Stimulated activated CD8-positive, alpha-beta memory T cell treated with anti-CD3 and anti-CD28 coated beads, Interleukin-2, amount 100 ng/mL, for 1 hour (primary cell): ENCODE measurements around the gene MYT1.
A peak's percentile ranks its signal among the peaks of the same experiment; 100 is the strongest.

ENCODE experiments used
- DNase-seq, 2 donors: peaks; one replicate each; pipeline ENCODE4 v3.0.0-alpha.2; 2020; ENCODE audit warnings: low read depth in 2 of 2

The MYT1 gene

DNA sequence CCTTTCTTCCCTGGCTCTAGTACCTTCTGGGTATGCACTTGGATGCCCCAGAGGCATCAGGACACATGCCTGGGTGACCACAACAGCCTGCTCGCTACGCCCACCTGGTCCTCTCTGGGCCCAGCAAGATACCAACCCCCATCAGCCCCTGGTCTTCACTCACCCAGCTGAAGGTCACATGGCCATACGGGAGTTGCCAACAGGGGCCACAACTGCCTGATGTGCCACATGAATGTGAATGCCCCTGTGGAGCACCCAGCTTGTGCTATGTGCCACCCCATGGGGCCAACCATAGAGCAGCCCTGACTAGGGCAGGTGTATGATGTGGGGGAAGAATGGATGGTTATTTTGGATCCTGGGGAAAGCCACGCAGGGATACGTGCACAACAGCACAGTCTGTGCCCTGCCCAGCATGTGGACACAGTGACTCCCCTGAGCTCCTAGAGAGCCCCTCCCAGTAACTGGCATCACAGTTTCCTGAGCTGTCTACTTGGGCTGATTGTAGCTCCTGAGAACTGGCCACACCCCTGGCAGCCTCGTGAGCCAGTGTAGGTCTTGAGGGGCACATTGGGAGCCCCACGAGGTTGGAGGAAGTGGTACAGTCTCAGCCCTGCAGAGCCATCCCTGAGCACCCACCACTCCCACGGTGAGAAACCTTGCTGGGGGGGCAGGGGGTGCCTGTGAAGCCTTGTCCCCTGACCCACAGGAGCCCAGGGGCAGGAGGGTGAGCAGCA lies 80.8 kb downstream of the MYT1 start:
- no peak for DNase-seq

DNA sequence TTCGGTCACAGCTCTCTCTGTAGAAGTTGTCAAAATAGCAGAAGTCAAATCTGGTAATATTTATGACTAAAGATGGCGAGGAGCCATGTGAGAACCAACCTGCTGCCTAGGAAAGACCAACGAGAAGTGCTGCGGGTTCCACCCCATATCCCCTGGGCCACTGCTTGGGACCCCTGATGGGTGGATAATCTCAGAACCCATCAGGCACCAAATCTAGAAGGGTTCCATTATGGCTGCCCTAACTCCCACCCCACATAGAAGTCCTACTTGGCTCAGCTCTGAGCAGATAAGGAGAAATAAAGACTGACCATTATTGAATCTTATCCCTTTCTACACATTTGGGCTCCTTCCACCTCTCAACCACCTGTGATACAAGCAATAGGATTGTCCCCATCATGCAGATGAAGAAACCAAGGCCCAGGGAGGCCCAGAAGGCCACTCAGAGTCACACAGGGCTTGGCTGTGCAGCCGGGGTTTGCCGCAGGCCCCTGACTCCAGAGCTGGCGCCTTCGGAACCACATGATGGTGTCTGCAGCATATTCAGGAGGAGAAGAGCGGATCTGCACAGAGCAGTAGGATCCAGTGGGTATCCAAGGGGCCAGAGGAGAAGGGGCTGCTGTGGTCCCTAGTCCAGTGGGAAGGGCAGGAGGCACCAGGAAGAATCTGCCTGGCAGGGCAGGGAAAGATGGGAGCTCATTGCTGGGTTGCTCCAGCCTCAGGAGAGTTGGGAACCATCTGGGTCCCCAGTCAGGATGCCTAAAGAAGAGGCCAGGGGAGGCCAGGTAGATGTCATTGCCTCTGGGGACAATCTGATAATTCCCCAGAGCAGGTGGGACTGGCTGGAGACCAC lies 81.7 kb downstream of the MYT1 start:
- no peak for DNase-seq

DNA sequence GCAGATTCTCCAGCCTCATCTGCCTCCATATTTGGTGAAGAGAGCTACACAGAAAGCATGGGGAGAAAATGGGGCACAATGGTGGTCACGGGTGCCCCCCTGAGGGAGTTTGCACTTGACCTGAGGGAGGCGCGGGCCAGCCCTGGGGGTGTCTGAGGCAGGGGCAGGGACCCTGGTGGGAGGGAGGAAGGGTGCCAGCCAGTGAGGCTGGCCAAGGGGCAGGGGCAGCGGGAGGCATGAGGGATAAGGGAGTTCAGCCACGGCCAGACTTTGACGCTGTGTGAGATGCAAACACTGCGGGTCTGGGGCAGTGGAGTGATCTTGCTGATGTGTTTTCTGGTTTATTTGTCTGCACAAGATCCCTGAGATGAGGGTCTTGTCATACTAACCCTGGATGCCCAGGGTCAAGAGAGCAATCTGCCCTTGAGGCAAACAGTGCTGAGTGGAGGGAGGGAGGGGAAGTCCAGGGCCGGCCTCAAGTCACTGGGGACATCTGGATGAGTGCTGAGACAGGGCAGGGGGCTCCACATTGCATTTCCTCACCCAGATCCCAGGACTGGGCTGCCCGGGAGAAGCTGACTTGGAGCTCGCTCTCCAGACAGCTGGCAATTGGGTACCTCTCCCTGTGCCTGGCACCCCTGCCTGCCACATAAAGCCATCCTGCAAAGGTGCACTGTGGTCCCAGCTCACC lies 82.5 kb downstream of the MYT1 start:
- no peak for DNase-seq

DNA sequence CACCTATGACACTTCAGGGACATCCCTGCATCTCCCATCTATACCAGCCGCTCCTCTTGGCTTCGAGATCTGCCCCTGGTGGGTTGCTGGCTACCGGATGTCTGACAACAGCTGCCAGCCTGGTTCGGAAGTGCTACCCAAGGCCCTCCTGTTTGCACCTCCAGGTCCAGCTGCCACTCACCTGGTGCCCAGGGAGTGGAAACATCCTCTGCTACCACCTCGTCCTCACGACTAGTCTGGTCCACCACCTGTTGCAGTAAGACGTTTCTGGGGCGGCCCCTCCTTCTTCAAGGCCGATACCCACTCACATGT lies 83.0 kb downstream of the MYT1 start:
- DNase-seq, result no peak

DNA sequence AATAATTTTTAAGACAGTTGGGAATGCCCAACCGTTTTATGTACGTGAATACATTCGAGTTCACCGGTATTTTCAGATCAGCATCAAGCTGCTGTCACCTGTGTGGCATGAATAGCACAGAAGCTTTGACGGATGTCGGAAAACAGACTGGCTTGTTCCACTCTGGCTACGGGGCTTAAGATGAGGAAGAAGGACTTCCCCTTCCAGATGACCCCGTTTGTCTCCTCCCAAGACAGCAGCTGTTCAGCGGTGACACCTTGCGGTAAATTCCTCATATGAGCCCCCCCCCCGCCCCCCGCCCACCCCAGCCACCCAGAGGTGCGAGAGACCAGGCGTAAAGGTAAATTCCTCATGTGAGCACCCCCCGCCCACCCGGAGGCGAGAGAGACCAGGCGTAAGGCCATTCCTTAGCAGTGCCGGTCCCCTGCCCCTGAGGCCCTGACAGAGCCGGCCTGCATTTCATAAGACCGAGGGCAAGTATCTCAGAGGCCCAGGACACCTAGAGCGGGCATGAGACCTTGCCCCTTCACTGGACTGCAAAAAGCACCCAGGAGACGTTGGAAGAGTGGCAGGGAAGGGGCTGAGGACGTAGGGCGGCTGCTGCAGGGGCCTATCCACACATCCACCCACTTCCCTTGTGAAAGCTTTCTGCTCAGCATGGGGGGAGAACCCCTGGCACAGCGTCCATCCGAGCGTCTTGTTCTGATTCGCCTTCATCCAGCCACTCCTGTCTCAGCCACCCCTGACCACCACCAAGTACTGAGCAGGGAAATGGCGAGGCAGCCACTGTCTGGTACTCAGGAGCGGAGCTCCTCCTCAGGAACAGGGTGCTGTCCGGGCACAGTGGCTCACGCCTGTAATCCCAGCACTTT lies 84.0 kb downstream of the MYT1 start:
- DNase-seq, result no peak

DNA sequence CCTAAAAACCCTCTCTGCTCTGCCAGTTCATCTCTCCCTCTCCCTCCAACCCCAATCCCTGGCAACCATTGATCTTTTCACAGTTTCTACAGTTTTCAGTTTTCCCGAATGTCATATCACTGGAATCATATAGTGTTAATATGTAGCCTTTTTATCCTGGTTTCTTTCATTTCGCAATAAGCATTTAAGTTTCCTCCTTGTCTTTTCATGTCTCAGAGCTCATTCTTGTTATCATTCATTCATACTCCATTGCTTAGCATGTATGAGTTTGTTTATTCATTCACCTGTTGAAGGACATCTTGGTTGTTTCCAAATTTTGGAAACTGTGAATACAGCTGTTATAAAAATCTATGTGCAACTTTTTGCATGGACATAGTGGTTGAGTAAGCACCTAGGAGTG lies 85.8 kb downstream of the MYT1 start:
- DNase-seq, result no peak

DNA sequence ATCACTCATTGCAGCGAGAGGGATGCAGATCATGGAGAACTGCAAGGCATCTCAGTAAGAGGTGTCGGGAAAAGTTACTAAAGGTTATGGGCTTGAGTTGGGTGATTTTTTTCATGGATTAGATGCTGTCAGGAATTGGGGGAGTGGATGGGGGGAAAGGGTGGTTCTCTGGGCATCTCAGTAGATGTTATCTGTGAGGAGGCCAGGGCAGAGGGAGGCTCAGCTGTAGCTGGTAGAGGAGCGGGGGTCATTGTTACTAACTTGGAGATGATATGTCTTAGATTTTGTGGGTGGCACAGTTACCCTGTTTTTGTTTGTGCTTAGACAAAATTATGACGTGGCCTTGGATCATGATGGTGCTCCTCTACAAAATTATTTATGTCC lies 88.7 kb downstream of the MYT1 start:
- DNase-seq, result no peak

DNA sequence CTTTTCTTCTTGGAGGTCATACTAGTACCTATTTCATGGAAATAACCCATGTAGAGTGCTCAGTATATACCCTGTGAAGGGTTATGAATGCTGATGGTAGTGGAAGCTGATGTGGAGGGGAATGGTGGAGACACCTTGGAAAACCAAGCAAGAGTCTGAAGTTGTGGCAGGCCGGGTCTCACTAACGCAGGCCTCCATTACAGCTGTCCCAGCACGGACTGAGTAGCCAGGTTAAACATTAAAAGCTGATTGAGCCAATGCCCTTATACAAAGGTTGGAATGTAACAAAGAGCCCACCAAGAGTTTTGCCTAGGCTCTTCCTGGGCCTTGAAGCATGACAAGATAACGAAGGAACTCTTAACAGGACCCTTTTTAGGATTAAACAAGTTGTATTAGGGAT lies 89.2 kb downstream of the MYT1 start:
- DNase-seq, result no peak

DNA sequence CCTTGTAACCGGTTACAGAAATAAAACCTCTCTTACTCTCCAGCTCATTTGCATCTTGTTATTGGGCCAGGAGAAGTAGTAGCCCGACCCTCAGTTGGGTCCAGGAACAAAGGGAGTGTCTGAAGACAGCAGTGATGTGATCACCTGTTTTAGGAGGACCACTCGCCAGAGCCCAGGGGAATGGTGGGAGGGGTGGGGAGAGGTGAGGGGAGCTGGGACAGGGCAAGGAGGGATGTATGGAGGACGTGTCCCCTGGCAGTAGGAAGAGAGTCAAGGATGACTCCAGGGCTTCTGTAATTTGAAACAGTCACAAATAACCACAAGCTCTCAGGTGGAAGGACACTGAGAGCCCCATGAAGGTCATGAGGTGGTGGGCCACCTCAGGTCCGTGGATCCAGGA lies 89.9 kb downstream of the MYT1 start:
- DNase-seq, result no peak

DNA sequence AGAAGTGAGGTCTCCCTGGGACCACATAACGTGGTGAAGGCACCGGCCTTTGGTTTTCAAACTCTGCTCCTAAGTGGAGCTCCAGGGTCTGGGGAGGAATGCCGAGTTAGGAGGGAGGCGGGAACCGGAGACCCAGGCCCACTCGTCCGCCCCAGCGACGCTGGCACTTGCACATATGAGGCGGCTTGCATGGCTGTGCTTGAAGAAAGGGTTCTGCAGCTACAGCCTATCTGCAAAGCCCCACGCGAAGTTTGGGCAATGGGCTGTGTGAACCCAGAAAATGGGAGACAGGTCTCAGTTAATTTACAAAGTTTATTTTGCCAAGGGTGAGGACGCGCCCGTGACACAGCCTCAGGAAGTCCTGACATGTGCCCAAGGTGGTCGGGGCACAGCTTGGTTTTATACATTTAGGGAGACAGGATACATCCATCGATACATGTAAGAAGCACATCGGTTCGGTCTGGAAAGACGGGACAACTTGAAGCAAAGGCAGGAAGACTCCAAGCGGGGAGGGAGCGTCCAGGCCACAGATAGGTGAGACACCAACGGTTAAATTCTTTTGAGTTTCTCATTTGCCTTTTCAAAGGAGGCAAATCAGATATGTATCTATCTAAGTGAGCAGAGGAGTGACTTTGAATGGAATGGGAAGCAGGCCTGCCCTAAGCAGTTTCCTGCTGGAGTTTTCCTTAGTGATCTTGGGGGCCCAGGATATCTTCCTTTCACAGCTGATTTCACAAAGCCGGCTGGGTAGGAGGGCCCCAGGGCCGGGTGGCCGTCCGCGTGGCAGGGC lies 90.5 kb downstream of the MYT1 start:
- DNase-seq, result no peak

DNA sequence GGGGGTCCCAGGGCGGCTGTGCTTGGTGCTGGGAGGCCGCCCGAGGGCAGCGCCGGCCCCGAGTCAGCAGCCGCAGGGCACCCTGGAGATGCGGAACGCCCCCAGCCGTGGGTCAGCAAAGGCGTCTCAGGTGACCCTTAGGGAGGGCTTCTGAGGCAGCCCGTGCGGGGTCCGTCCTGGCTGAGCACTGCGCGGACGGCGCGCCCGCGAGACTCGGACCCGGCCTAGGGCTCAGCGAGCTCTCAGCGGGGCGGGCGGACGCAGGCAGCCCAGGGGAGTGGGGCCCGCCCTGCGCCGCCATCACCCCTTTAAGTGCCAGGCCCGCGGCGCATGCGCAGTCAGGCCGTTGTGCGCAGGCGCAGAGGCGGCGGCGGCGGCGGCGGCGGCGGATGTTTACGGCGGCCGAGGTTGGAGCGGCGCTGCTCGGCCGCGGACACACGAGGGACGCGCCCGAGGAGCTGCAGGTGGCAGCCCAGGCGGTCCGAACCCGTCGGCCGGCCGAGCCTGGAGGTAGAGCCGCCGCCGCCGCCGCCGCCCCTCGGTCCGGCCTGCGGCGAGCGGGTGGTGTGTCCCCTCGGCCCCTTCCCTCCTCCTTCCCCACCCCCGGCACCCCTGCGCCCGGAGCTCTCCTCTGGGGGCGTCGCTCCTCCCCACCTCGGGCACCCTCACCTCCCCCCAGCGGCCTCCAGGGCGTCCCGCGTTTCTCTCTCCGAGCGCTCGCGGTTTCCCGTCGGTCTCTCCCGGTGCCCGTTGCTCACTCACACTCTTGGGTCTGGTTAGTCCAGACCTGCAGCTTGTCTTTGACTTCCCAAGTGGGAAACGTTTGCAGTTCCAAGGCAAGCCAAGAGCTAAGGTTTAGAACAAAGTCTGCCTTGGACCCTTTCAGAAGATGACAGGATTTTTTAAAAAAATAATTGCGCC lies 91.4 kb downstream of the MYT1 start, which contains the start of gene PCMTD2:
Gene PCMTD2, plus strand, starts transcription at position 388 of the 921 bp plus-strand sequence. CDS start 4,218 bp downstream, outside the sequence.
- peak; percentile 69 to 73 for DNase-seq

DNA sequence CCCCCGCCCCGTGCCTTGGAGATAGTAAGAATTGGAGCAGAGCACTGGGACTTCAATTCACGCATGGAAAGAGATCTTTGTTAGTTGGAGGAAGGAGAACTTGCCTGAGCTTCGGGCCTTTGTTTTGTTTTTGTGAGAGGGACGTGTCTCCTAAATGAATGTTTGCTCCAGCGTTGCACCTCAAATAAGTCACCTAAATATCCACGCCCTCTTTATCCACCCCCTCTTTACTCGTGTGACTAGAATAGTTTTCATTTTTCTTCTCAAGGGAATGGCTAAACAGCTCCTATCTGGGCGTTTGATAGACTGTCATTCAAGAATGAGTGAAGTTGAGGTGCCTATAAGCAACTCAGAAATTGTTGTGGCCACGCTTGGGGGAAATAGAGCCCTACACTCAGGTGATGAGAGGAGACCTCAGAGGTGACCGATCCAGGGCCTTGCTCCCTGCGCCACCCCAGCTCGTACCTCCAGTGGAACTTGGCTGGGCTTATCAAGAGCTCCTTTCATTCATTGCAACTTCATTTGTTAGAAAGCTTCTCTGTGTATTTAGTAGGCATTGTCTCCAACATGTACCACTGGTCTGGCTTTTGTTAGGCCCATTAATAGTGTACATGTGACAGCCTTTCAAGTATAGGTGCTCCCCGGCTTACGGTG lies 92.2 kb downstream of the MYT1 start:
- DNase-seq, result no peak

DNA sequence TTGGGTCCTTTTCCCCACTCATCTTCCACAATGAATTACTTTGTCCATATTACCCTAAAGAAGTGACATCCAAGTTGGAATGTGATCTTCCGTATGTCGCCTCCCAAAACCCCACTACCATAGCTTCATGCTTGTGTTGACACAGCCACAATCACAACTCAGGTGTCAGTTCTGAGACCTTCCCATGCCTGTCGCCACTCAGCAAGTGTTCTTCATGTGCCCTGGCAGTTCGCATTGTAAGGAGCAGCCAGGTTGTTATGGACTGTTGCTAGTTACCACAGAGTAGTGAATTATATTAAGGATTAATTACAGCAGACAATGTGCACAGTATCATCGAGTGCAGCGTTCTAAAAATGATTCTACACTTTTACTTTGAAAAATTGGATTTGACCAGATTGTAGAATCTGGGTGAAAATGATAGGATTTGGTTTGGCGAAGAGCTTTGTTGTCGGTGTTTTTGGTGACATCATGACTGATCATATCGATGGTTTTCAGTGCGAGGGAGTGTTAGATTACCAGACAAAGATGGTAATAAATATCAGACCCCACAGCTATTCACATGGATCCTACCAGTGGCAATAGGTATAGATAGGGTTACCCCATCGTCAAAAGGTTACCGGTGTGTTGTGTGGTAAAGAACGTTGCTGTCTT lies 93.0 kb downstream of the MYT1 start:
- DNase-seq, result no peak

DNA sequence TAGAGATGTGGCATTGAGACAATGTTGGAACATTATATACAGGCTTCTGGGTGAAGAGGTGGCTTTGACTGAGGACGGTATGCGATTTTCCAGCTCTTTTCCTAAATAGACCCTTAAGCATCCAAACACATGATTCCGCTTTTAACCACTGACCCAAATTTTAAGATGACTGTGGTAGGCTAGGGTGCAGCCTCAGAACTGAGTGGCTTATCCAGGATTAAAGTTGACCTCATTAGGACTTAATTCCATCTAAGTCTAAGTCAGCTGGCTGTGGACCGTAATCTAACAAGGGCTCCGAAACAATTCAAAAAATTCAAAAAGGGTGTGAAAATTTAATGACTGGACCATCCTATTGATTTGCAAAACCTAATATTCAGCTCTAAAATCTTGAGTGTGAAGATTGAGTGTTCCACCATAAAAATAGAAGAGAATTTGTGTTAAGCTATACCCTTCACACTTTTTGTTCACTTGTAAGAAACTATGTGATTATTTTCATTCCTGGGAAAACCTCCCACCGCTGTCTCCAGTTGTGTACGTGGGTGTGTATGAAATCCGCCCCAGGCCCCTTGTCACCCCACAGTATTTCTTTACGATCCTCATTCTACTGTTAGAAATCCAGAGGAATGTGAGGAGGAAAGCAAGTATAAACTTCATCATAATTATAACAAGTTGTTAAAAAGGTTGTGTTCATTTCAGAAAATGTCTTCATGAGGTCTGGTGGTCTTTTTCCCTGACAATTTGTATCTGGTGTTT lies 94.0 kb downstream of the MYT1 start:
- no peak for DNase-seq

DNA sequence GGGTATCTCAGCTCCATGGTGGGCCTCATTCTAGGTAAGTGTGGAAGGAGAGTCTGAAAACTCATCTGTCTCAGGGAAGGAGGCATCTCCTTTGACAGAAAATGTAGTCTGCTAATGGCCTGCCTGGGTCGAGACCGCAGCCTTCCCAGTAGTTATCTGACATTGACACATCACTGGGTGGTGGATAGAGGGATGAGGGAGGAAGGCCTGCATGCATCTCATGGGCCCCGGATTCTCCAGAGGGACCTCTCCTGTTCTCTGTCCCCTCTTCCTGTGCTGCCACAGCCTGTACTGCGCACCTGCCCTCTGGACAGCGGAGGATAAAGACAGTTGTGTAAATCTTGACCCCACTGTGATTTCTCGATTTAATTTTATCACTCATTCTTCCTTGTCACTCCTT lies 96.0 kb downstream of the MYT1 start:
- DNase-seq, result no peak

DNA sequence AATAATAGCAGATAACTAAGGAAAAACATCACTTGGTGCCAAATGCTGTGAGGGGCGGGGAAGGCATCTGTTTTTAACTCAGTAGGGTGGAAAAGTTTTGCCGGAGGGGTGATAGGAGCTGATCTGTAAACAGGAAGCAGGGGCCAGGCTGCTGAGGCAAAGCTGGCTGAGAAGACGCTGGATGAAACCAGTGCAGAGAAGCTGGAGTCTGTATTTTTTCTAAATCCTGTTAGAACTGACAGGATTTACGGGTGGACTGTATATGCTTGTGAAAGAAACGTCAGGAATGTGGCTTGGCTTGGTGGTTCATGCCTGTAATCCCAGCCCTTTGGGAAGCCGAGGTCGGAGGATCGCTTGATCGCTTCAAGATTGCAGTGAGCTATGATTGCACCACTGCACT lies 96.9 kb downstream of the MYT1 start:
- no peak for DNase-seq

DNA sequence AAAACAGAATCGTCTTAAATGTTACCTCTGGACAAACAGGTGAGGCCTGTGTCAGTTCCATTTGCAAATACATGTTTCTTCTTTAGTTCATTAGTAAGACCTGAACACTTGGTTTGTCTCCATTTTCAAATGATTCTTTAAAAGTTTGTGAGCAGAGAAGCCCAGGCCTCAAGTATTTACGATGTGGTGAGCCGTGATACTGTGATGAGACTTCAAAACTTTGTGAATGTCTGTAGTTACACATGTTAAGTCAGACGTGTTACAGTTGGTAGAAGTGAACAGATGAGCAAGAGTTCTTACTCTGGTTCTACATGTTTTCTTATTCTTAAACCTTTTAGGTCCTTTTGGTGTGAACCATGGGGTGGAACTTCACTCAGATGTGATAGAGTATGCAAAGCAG lies 99.8 kb downstream of the MYT1 start:
- DNase-seq, result no peak

DNA sequence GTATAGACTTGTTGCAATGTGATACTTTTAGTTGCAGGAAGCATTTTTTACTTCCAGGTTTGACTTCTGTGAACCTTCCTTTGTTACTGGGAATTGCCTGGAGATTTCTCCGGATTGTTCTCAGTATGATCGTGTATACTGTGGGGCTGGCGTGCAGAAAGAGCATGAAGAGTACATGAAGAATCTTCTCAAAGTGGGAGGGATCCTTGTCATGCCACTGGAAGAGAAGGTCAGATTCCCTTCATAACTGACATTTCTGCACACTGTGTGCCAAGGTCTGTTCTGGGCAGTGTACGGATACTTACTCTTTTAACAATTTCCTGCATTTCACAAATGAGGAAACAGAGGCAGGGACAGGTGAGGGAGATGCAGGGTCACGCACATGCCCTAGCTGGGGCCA lies 100.9 kb downstream of the MYT1 start:
- no peak for DNase-seq
